Measurements from ENCODE around the gene ATP6V0A1.

- no peak for TF ChIP-seq CTCF (IDR thresholded peaks at IDR 0.05)
- TF ChIP-seq POLR2AphosphoS5 (IDR thresholded peaks at IDR 0.05), result no peak
These were observed 63.1 kb downstream of the ATP6V0A1 start for GRCh38 chr17:42521666-42522262.
